OCI-LY3 (cell line): ENCODE results near the gene RCAN2.

Source experiments
- CTCF ChIP-seq: fragments of 200-600, 300-600 bp; sonication (generic); IDR thresholded peaks from 2 replicates; pipeline ENCODE4 v1.5.1; 2014; ENCODE audit warnings: antibody characterized with exemption, low read length, low read depth
- EZH2phosphoT487 ChIP-seq: fragments of 200-600 bp; shearing (Covaris generic); IDR thresholded peaks from 2 replicates; pipeline ENCODE4 v1.6.1; 2018; ENCODE audit warnings: antibody characterized with exemption, mixed run types, low read depth

DNA sequence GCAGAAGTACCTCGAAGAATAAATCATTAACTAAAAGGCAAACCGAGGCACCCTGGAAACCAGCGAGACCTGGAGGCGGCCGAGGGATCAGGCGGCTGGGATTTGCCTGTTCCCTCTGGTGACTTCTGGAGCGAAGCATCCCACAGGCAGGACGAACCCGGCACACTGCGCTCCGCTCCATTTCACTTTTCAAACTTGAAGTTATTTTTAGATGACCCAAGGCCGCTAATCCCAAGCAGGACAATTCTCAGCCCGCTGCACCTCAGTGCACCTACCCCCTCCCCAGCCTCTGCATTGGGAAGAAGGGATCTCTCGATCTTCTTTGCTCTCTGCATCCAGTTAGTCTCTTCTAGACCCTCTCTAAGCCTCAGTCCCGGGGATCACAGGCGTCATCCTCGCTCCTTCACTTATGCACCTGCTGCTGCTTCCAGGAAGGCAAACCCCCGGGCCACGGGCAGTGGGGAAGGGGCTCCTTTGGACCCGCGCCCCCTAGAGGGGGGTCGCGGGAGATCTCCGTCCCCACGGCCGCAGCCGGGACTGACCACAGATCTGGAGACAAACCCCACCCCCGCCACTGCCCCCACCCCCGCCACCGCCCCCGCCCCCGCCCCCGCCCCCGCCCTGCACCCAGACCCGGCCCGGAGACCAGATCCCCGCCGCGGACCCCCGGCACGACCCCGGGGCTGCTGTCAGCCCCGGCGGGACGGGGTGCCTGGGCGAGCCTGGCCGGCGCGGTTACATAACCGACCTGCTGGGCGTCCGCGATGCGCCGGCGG, 636 bp downstream of the RCAN2 start:
- peak; percentile 42; the same call in 1 of the 2 replicates for TF ChIP-seq CTCF
- TF ChIP-seq EZH2phosphoT487, result no peak
